ENCODE results near the gene LRMDA. TPM values are rescaled to one million over a fixed set of nuclear protein-coding genes. Genes with fewer than 3 reads are reported as not detected.

The LRMDA gene
- total RNA-seq, 2 donors from 2014 or later: 9.6 to 12.6 TPM

- no peak for DNase-seq (ENCODE audit: low spot score)
- no peaks in the 10 kb centered on the region for H3K4me1 ChIP-seq (replicated peaks)
- no peaks in the 10 kb centered on the region for H3K27me3 ChIP-seq (replicated peaks; ENCODE audit: insufficient read depth)
- WGBS: 81% methylated on average over 5 of the region's 5 CpGs
- no peaks in the 10 kb centered on the region for H3K9me3 ChIP-seq
- intact Hi-C loops (cut with DNase I): no loop called here
- no peak overlapping the region for H3K4me3 ChIP-seq
- no peak for TF ChIP-seq POLR2AphosphoS5 (IDR thresholded peaks at IDR 0.05)
- TF ChIP-seq CTCF (IDR thresholded peaks at IDR 0.05): no peak
- TF ChIP-seq POLR2A (IDR thresholded peaks at IDR 0.05): no peak
- H3K36me3 ChIP-seq: no peaks in the 10 kb centered on the region
- H3K27ac ChIP-seq: no peak overlapping the region
These were observed 837.5 kb downstream of the LRMDA start for GRCh38 chr10:76268954-76269353.

DNA sequence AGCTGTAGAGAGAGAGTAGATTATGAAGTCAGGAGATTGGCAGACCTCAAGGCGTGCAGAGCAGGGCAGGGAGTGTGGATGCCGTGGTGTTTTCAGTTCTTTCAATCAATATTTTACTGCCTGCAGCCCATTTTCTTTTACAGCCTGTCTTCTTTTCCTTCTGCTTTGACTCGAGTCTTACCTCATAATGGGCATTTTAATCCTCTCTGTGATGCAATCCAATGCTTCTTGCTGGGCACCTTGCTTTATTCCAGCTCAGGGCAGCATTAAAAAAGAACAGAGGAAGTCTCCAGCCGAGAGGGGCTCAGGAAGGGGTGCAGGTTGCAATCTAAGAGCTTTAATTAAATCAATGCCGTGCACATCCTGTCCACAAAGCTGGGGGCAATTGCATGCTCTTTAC lies 839.0 kb downstream of the LRMDA start:
- Histone ChIP-seq H3K27ac (no peak overlapping the region), H3K9me3 (no peaks in the 10 kb centered on the region), H3K4me1 (replicated peaks) (no peaks in the 10 kb centered on the region), H3K36me3 (no peaks in the 10 kb centered on the region), H3K4me3 (no peak overlapping the region), H3K27me3 (replicated peaks; ENCODE audit: insufficient read depth) (no peaks in the 10 kb centered on the region)
- TF ChIP-seq CTCF (IDR thresholded peaks at IDR 0.05): no peak
- no peak for TF ChIP-seq POLR2A (IDR thresholded peaks at IDR 0.05)
- TF ChIP-seq POLR2AphosphoS5 (IDR thresholded peaks at IDR 0.05): no peak
- DNase-seq (ENCODE audit: low spot score): no peak
- WGBS: 85% methylated on average over 5 of the region's 5 CpGs
- intact Hi-C loops (cut with DNase I): no loop called here

- no peaks in the 10 kb centered on the region for H3K36me3 ChIP-seq
- no peak for DNase-seq (ENCODE audit: low spot score)
- H3K4me3 ChIP-seq: no peak overlapping the region
- intact Hi-C loops (cut with DNase I): no loop called here
- TF ChIP-seq POLR2A (IDR thresholded peaks at IDR 0.05) (no peak), POLR2AphosphoS5 (IDR thresholded peaks at IDR 0.05) (no peak), CTCF (IDR thresholded peaks at IDR 0.05) (no peak)
- no peaks in the 10 kb centered on the region for H3K27me3 ChIP-seq (replicated peaks; ENCODE audit: insufficient read depth)
- H3K9me3 ChIP-seq: no peaks in the 10 kb centered on the region
- H3K4me1 ChIP-seq (replicated peaks): no peaks in the 10 kb centered on the region
- H3K27ac ChIP-seq: no peak overlapping the region
These were observed 843.5 kb downstream of the LRMDA start for GRCh38 chr10:76274933-76275332.

DNA sequence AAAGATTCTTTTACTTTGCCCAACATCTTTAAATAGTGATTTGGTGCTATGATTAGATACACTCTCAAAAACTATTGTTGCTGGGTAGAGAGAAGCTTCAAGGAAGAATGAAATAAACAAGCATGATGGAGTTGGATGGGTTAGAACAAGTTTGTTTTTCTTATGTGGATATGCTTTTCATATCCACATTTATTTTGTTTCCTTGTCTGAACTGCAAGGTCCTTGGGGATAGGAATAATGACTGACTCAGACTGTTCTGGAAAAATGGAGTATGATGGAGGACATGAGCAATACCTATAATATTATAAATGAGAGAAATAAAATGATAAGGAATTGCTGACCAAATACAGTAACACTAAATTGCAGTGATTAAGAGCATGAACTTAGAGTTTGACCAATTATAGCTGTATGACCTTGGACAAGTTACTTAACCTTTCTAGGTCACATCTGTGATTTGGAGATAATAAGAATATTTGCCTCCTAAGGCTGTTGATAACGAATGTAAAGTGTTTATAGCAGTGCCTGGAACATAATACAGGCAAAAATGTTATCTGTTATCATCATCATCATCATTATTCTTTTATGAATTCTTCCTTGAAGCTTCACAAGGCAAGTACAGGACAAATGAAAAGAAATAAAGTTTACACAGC lies 847.5 kb downstream of the LRMDA start:
- intact Hi-C loops (cut with DNase I): no loop called here
- no peak for DNase-seq (ENCODE audit: low spot score)
- 9% methylated on average over 1 of the region's 1 CpG for WGBS

More for the DNA sequence above, 847.5 kb downstream of the LRMDA start:
- Histone ChIP-seq H3K9me3 (no peaks in the 10 kb centered on the region), H3K27me3 (replicated peaks; ENCODE audit: insufficient read depth) (no peaks in the 10 kb centered on the region), H3K4me3 (no peak overlapping the region), H3K4me1 (replicated peaks) (no peaks in the 10 kb centered on the region), H3K36me3 (no peaks in the 10 kb centered on the region), H3K27ac (no peak overlapping the region)
- no peak for TF ChIP-seq CTCF (IDR thresholded peaks at IDR 0.05)
- TF ChIP-seq POLR2A (IDR thresholded peaks at IDR 0.05): no peak
- no peak for TF ChIP-seq POLR2AphosphoS5 (IDR thresholded peaks at IDR 0.05)
